ENCODE results near the gene SLIT1. TPM values are rescaled to one million over a fixed set of nuclear protein-coding genes. Genes with fewer than 3 reads are reported as not detected.

SLIT1 gene
- under 1 TPM; 0.28 to 0.32 TPM for total RNA-seq
- under 1 TPM in 1 of 2 donors, not detected in 1; 0.05 TPM for polyA plus RNA-seq

DNA sequence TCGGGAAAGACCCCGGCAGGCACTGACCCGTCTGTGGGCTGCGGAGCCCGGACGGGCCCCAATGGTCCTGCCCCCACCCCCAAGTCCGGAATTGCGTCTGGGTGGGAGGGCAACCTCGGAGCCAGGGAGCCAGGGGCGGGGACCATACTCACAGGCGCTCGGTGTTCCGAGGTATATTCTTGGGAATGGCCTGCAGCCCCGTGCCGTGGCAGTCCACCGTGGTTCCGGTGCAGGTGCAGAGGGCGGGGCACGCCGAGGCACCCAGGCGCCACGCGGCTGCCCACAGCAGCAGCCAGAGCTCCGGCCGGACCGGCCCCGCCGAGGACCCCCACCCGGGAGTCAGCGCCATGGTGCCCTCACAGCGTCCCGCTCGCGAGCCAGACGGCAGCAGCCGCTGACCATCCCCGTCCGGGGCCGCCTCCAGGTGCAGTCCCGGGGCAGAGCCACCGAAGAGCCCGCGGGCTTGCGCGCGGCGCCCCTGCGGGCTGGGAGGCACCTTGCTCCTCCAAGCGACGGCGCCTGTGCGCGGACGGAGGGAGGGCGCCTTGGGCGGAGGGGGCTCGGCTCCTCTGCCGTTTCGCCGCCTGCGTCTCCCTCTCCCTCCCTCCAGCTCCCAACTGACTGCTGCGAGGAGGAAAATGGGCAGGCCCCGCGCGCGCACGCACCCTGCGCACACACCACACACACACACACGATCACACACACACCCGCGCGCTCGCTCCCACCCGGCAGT, at the start of gene SLIT1:
Gene SLIT1 (minus strand): TSS at position 634 of the 733 bp plus-strand sequence. CDS start 285 bp downstream, at position 349.
- no peaks in the 10 kb centered on the region for H3K9me3 ChIP-seq (ENCODE audit: control insufficient read depth in 1 of 2, low read length in 2 of 2)
- H3K27me3 ChIP-seq (ENCODE audit: insufficient read depth, low read length), result peaks cover 5% of the 10 kb centered on the region
- H3K4me3 ChIP-seq (ENCODE audit: low read length in 2 of 2), result no peak within 1 kb of the TSS
- H3K9me3 Mint-ChIP-seq, result no peaks in the 10 kb centered on the region
- no peak for DNase-seq
- peaks cover 6 to 16% (median 8%) of the 10 kb centered on the region in 4 donors for H3K4me1 Mint-ChIP-seq
- POLR2A ChIA-PET (ENCODE audit: partially characterized antibody), result no interaction called here
- CTCF ChIA-PET (ENCODE audit: partially characterized antibody), result no interaction called here
- H3K27me3 Mint-ChIP-seq, result peaks cover 39 to 58% of the 10 kb centered on the region in 2 donors
- peak within 1 kb of the TSS in 1 of 7 donors; percentile 29 for H3K27ac Mint-ChIP-seq
- peak within 1 kb of the TSS in 4 of 8 donors; percentile 40 to 68 (median 51) for H3K4me3 Mint-ChIP-seq
- H3K36me3 Mint-ChIP-seq, result no peaks in the 10 kb centered on the region
- intact Hi-C loops (cut with micrococcal nuclease), result no loop called here
- no peaks in the 10 kb centered on the region for H3K36me3 ChIP-seq (ENCODE audit: insufficient read depth, low read length)
- no peaks in the 10 kb centered on the region for H3K4me1 ChIP-seq (ENCODE audit: insufficient read depth, low read length)
- no peak within 1 kb of the TSS for H3K27ac ChIP-seq (ENCODE audit: low read depth, low read length)

- Histone ChIP-seq H3K9me3 (ENCODE audit: control insufficient read depth in 1 of 2, low read length in 2 of 2) (no peaks in the 10 kb centered on the region), H3K36me3 (ENCODE audit: insufficient read depth, low read length) (no peaks in the 10 kb centered on the region), H3K4me3 (ENCODE audit: low read length in 2 of 2) (no peak overlapping the region), H3K27ac (ENCODE audit: low read depth, low read length) (no peak overlapping the region), H3K4me1 (ENCODE audit: insufficient read depth, low read length) (no peaks in the 10 kb centered on the region), H3K27me3 (ENCODE audit: insufficient read depth, low read length) (no peaks in the 10 kb centered on the region)
- intact Hi-C loops (cut with micrococcal nuclease), result no loop called here
- CTCF ChIA-PET (ENCODE audit: partially characterized antibody), result interaction anchor here (1.0 to 3.6 kb wide), 11 partner anchors 10 to 198 kb away, joined by 3 to 19 read pairs (median 3); no protein-coding TSS in a partner anchor
- no peak for DNase-seq
- Mint-ChIP-seq H3K27me3 (no peaks in the 10 kb centered on the region), H3K27ac (peak overlapping the region in 1 of 7 donors; percentile 30), H3K4me1 (peaks cover 0 to 2% (median under 1%) of the 10 kb centered on the region in 4 donors), H3K9me3 (no peaks in the 10 kb centered on the region), H3K36me3 (peaks cover 15 to 25% of the 10 kb centered on the region in 2 donors), H3K4me3 (no peak overlapping the region)
- POLR2A ChIA-PET (ENCODE audit: partially characterized antibody), result no interaction called here
These were observed 49.6 kb upstream of the SLIT1 start for GRCh38 chr10:97235353-97235752.

- Mint-ChIP-seq H3K27ac (no peak overlapping the region), H3K4me3 (no peak overlapping the region), H3K36me3 (peaks cover 25 to 33% of the 10 kb centered on the region in 2 donors), H3K27me3 (no peaks in the 10 kb centered on the region), H3K4me1 (peaks cover 0 to 2% (median under 1%) of the 10 kb centered on the region in 4 donors), H3K9me3 (no peaks in the 10 kb centered on the region)
- CTCF ChIA-PET (ENCODE audit: partially characterized antibody), result interaction anchor here (1.0 to 3.6 kb wide), 11 partner anchors 9 to 197 kb away, joined by 3 to 19 read pairs (median 3); no protein-coding TSS in a partner anchor
- POLR2A ChIA-PET (ENCODE audit: partially characterized antibody), result no interaction called here
- Histone ChIP-seq H3K9me3 (ENCODE audit: control insufficient read depth in 1 of 2, low read length in 2 of 2) (no peaks in the 10 kb centered on the region), H3K4me3 (ENCODE audit: low read length in 2 of 2) (no peak overlapping the region), H3K4me1 (ENCODE audit: insufficient read depth, low read length) (no peaks in the 10 kb centered on the region), H3K27me3 (ENCODE audit: insufficient read depth, low read length) (no peaks in the 10 kb centered on the region), H3K27ac (ENCODE audit: low read depth, low read length) (no peak overlapping the region), H3K36me3 (ENCODE audit: insufficient read depth, low read length) (no peaks in the 10 kb centered on the region)
- intact Hi-C loops (cut with micrococcal nuclease), result loop anchor here (1.0 kb wide), 1 partner anchor 161 kb away; no protein-coding TSS in a partner anchor
- peak in 3 of 5 donors; percentile 2 to 6 (median 3) for DNase-seq
These were observed 48.6 kb upstream of the SLIT1 start for GRCh38 chr10:97234400-97234799.

DNA sequence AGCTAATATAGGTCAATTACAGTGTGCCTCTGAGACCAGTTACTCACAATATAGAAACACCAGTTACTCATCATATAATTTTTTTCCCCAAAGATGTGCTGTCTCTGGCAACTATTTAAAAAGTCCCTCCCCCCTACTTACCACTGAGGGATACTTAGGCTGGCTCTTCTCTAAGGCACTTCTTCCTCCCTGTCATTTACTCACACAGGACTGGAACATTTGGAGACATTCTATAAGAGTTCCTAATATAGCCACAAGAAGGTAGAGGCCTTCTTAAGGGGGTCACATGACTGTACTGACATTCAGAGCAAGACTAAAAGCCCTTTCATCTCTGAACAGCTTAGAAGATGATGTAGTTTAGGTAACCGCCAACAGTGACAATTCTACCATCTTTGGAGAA, 44.4 kb upstream of the SLIT1 start:
- no peaks in the 10 kb centered on the region for H3K27me3 ChIP-seq (ENCODE audit: insufficient read depth, low read length)
- no peak overlapping the region for H3K27ac ChIP-seq (ENCODE audit: low read depth, low read length)
- no peaks in the 10 kb centered on the region for H3K4me1 ChIP-seq (ENCODE audit: insufficient read depth, low read length)
- H3K4me1 Mint-ChIP-seq, result peaks cover 0 to 2% (median 1%) of the 10 kb centered on the region in 4 donors
- no peaks in the 10 kb centered on the region for H3K9me3 Mint-ChIP-seq
- no peaks in the 10 kb centered on the region for H3K27me3 Mint-ChIP-seq
- peaks cover 7% of the 10 kb centered on the region for H3K36me3 ChIP-seq (ENCODE audit: insufficient read depth, low read length)
- peaks cover 59 to 62% of the 10 kb centered on the region in 2 donors for H3K36me3 Mint-ChIP-seq
- DNase-seq, result no peak
- intact Hi-C loops (cut with micrococcal nuclease), result no loop called here
- no peaks in the 10 kb centered on the region for H3K9me3 ChIP-seq (ENCODE audit: control insufficient read depth in 1 of 2, low read length in 2 of 2)
- no peak overlapping the region for H3K27ac Mint-ChIP-seq
- CTCF ChIA-PET (ENCODE audit: partially characterized antibody), result interaction anchor here (2.2 kb wide), 1 partner anchor 19 kb away, joined by 6 read pairs; no protein-coding TSS in a partner anchor
- H3K4me3 ChIP-seq (ENCODE audit: low read length in 2 of 2), result no peak overlapping the region
- POLR2A ChIA-PET (ENCODE audit: partially characterized antibody), result no interaction called here
- H3K4me3 Mint-ChIP-seq, result no peak overlapping the region

GRCh38 chr10:97229322-97230015, 43.7 kb upstream of the SLIT1 start:
- H3K27me3 ChIP-seq (ENCODE audit: insufficient read depth, low read length), result no peaks in the 10 kb centered on the region
- H3K4me3 ChIP-seq (ENCODE audit: low read length in 2 of 2), result no peak overlapping the region
- ChIA-PET CTCF (ENCODE audit: partially characterized antibody) (interaction anchor here (2.2 kb wide), 1 partner anchor 19 kb away, joined by 6 read pairs; no protein-coding TSS in a partner anchor), POLR2A (ENCODE audit: partially characterized antibody) (no interaction called here)
- H3K4me1 ChIP-seq (ENCODE audit: insufficient read depth, low read length), result no peaks in the 10 kb centered on the region
- H3K27ac Mint-ChIP-seq, result peak overlapping the region in 1 of 7 donors; percentile 29
- no peak overlapping the region for H3K4me3 Mint-ChIP-seq
- H3K36me3 ChIP-seq (ENCODE audit: insufficient read depth, low read length), result peaks cover 7% of the 10 kb centered on the region
- peaks cover 59 to 64% of the 10 kb centered on the region in 2 donors for H3K36me3 Mint-ChIP-seq
- no peaks in the 10 kb centered on the region for H3K9me3 Mint-ChIP-seq
- peaks cover 0 to 5% (median 1%) of the 10 kb centered on the region in 4 donors for H3K4me1 Mint-ChIP-seq
- intact Hi-C loops (cut with micrococcal nuclease), result no loop called here
- H3K27ac ChIP-seq (ENCODE audit: low read depth, low read length), result no peak overlapping the region
- no peaks in the 10 kb centered on the region for H3K9me3 ChIP-seq (ENCODE audit: control insufficient read depth in 1 of 2, low read length in 2 of 2)
- no peaks in the 10 kb centered on the region for H3K27me3 Mint-ChIP-seq
- no peak for DNase-seq

GRCh38 chr10:97228775-97229157, 43.0 kb upstream of the SLIT1 start:
- Mint-ChIP-seq H3K27me3 (no peaks in the 10 kb centered on the region), H3K9me3 (no peaks in the 10 kb centered on the region), H3K27ac (no peak overlapping the region), H3K4me1 (peaks cover 0 to 5% (median 0%) of the 10 kb centered on the region in 4 donors), H3K4me3 (no peak overlapping the region), H3K36me3 (peaks cover 60 to 63% of the 10 kb centered on the region in 2 donors)
- ChIA-PET POLR2A (ENCODE audit: partially characterized antibody) (no interaction called here), CTCF (ENCODE audit: partially characterized antibody) (interaction anchor here (2.2 kb wide), 1 partner anchor 18 kb away, joined by 6 read pairs; no protein-coding TSS in a partner anchor)
- Histone ChIP-seq H3K27me3 (ENCODE audit: insufficient read depth, low read length) (no peaks in the 10 kb centered on the region), H3K36me3 (ENCODE audit: insufficient read depth, low read length) (peaks cover 7% of the 10 kb centered on the region), H3K4me1 (ENCODE audit: insufficient read depth, low read length) (no peaks in the 10 kb centered on the region), H3K27ac (ENCODE audit: low read depth, low read length) (no peak overlapping the region), H3K4me3 (ENCODE audit: low read length in 2 of 2) (no peak overlapping the region), H3K9me3 (ENCODE audit: control insufficient read depth in 1 of 2, low read length in 2 of 2) (no peaks in the 10 kb centered on the region)
- intact Hi-C loops (cut with micrococcal nuclease), result no loop called here
- DNase-seq, result no peak

Data from CD4-positive, alpha-beta memory T cell (primary cell).